ENCODE measurements around the gene TMPRSS7.

The TMPRSS7 gene

GRCh38 chr3:112119962-112120836 is 85.7 kb downstream of the TMPRSS7 start:
- WGBS: 90% methylated on average over 8 of the region's 9 CpGs
- H3K4me3 ChIP-seq (ENCODE audit: low read length): no peak overlapping the region
- H3K4me1 ChIP-seq (ENCODE audit: insufficient read depth, low read length): peaks cover 14% of the 10 kb centered on the region
- no peak overlapping the region for H3K9ac ChIP-seq (ENCODE audit: low read depth, low read length)
- H3K36me3 ChIP-seq (ENCODE audit: insufficient read depth, low read length): peaks cover 6% of the 10 kb centered on the region
- no peaks in the 10 kb centered on the region for H3K9me3 ChIP-seq (ENCODE audit: insufficient read depth, low read depth, low read length)
- no peaks in the 10 kb centered on the region for H3K27me3 ChIP-seq (ENCODE audit: insufficient read depth, low read length)
- H3K27ac ChIP-seq (ENCODE audit: low read depth, low read length): no peak overlapping the region

GRCh38 chr3:112121577-112122547 is 87.3 kb downstream of the TMPRSS7 start:
- H3K9ac ChIP-seq (ENCODE audit: low read depth, low read length): no peak overlapping the region
- H3K27me3 ChIP-seq (ENCODE audit: insufficient read depth, low read length): no peaks in the 10 kb centered on the region
- H3K4me1 ChIP-seq (ENCODE audit: insufficient read depth, low read length): peaks cover 30% of the 10 kb centered on the region
- peaks cover 6% of the 10 kb centered on the region for H3K36me3 ChIP-seq (ENCODE audit: insufficient read depth, low read length)
- 98% methylated on average over 2 of the region's 2 CpGs for WGBS
- H3K9me3 ChIP-seq (ENCODE audit: insufficient read depth, low read depth, low read length): no peaks in the 10 kb centered on the region
- H3K4me3 ChIP-seq (ENCODE audit: low read length): no peak overlapping the region
- H3K27ac ChIP-seq (ENCODE audit: low read depth, low read length): no peak overlapping the region

GRCh38 chr3:112122870-112123269 is 88.3 kb downstream of the TMPRSS7 start:
- H3K4me1 ChIP-seq (ENCODE audit: insufficient read depth, low read length): peaks cover 40% of the 10 kb centered on the region
- H3K9ac ChIP-seq (ENCODE audit: low read depth, low read length): no peak overlapping the region
- no peaks in the 10 kb centered on the region for H3K9me3 ChIP-seq (ENCODE audit: insufficient read depth, low read depth, low read length)
- no peak overlapping the region for H3K4me3 ChIP-seq (ENCODE audit: low read length)
- H3K27me3 ChIP-seq (ENCODE audit: insufficient read depth, low read length): no peaks in the 10 kb centered on the region
- H3K27ac ChIP-seq (ENCODE audit: low read depth, low read length): no peak overlapping the region
- no peaks in the 10 kb centered on the region for H3K36me3 ChIP-seq (ENCODE audit: insufficient read depth, low read length)

- H3K27ac ChIP-seq (ENCODE audit: low read depth, low read length): no peak overlapping the region
- H3K27me3 ChIP-seq (ENCODE audit: insufficient read depth, low read length): no peaks in the 10 kb centered on the region
- H3K9ac ChIP-seq (ENCODE audit: low read depth, low read length): no peak overlapping the region
- no peaks in the 10 kb centered on the region for H3K36me3 ChIP-seq (ENCODE audit: insufficient read depth, low read length)
- H3K4me3 ChIP-seq (ENCODE audit: low read length): no peak overlapping the region
- no peaks in the 10 kb centered on the region for H3K9me3 ChIP-seq (ENCODE audit: insufficient read depth, low read depth, low read length)
- H3K4me1 ChIP-seq (ENCODE audit: insufficient read depth, low read length): peaks cover 47% of the 10 kb centered on the region
- WGBS: 89% methylated on average over 2 of the region's 2 CpGs
Observed at GRCh38 chr3:112123548-112123947, 89.0 kb downstream of the TMPRSS7 start.

- H3K4me3 ChIP-seq (ENCODE audit: low read length): no peak overlapping the region
- WGBS: 74% methylated on average over 5 of the region's 5 CpGs
- H3K27me3 ChIP-seq (ENCODE audit: insufficient read depth, low read length): no peaks in the 10 kb centered on the region
- H3K9me3 ChIP-seq (ENCODE audit: insufficient read depth, low read depth, low read length): no peaks in the 10 kb centered on the region
- peaks cover 53% of the 10 kb centered on the region for H3K4me1 ChIP-seq (ENCODE audit: insufficient read depth, low read length)
- H3K36me3 ChIP-seq (ENCODE audit: insufficient read depth, low read length): no peaks in the 10 kb centered on the region
- peak overlapping the region; percentile 15; the same call in 1 of the 2 replicates for H3K9ac ChIP-seq (ENCODE audit: low read depth, low read length)
- H3K27ac ChIP-seq (ENCODE audit: low read depth, low read length): peak overlapping the region; percentile 32
Observed at GRCh38 chr3:112124907-112125607, 90.5 kb downstream of the TMPRSS7 start.

- Histone ChIP-seq H3K27me3 (ENCODE audit: insufficient read depth, low read length) (no peaks in the 10 kb centered on the region), H3K9ac (ENCODE audit: low read depth, low read length) (peak overlapping the region; percentile 22; the same call in 1 of the 2 replicates), H3K9me3 (ENCODE audit: insufficient read depth, low read depth, low read length) (no peaks in the 10 kb centered on the region), H3K27ac (ENCODE audit: low read depth, low read length) (peak overlapping the region; percentile 76), H3K4me1 (ENCODE audit: insufficient read depth, low read length) (peaks cover 51% of the 10 kb centered on the region), H3K4me3 (ENCODE audit: low read length) (no peak overlapping the region), H3K36me3 (ENCODE audit: insufficient read depth, low read length) (no peaks in the 10 kb centered on the region)
- WGBS: 43% methylated on average over 1 of the region's 1 CpG
Observed at GRCh38 chr3:112126511-112126911, 92.0 kb downstream of the TMPRSS7 start.

GRCh38 chr3:112127522-112128494 is 93.3 kb downstream of the TMPRSS7 start:
- WGBS: 91% methylated on average over 9 of the region's 10 CpGs
- Histone ChIP-seq H3K27me3 (ENCODE audit: insufficient read depth, low read length) (no peaks in the 10 kb centered on the region), H3K4me1 (ENCODE audit: insufficient read depth, low read length) (peaks cover 51% of the 10 kb centered on the region), H3K9me3 (ENCODE audit: insufficient read depth, low read depth, low read length) (no peaks in the 10 kb centered on the region), H3K27ac (ENCODE audit: low read depth, low read length) (peak overlapping the region; percentile 3; the same call in 1 of the 2 replicates), H3K36me3 (ENCODE audit: insufficient read depth, low read length) (no peaks in the 10 kb centered on the region), H3K4me3 (ENCODE audit: low read length) (no peak overlapping the region), H3K9ac (ENCODE audit: low read depth, low read length) (peak overlapping the region; percentile 22; the same call in 1 of the 2 replicates)

GRCh38 chr3:112128843-112129727 is 94.5 kb downstream of the TMPRSS7 start:
- no peaks in the 10 kb centered on the region for H3K9me3 ChIP-seq (ENCODE audit: insufficient read depth, low read depth, low read length)
- WGBS: 76% methylated on average over 7 of the region's 7 CpGs
- H3K27me3 ChIP-seq (ENCODE audit: insufficient read depth, low read length): no peaks in the 10 kb centered on the region
- peaks cover 51% of the 10 kb centered on the region for H3K4me1 ChIP-seq (ENCODE audit: insufficient read depth, low read length)
- peak overlapping the region; percentile 24; the same call in 1 of the 2 replicates for H3K9ac ChIP-seq (ENCODE audit: low read depth, low read length)
- H3K36me3 ChIP-seq (ENCODE audit: insufficient read depth, low read length): no peaks in the 10 kb centered on the region
- H3K27ac ChIP-seq (ENCODE audit: low read depth, low read length): peak overlapping the region; percentile 12; the same call in 1 of the 2 replicates
- no peak overlapping the region for H3K4me3 ChIP-seq (ENCODE audit: low read length)

GRCh38 chr3:112129925-112130637 is 95.5 kb downstream of the TMPRSS7 start:
- H3K4me1 ChIP-seq (ENCODE audit: insufficient read depth, low read length): peaks cover 47% of the 10 kb centered on the region
- H3K9me3 ChIP-seq (ENCODE audit: insufficient read depth, low read depth, low read length): no peaks in the 10 kb centered on the region
- H3K27me3 ChIP-seq (ENCODE audit: insufficient read depth, low read length): no peaks in the 10 kb centered on the region
- no peak overlapping the region; the same call in 1 of the 2 replicates for H3K9ac ChIP-seq (ENCODE audit: low read depth, low read length)
- no peak overlapping the region for H3K4me3 ChIP-seq (ENCODE audit: low read length)
- H3K27ac ChIP-seq (ENCODE audit: low read depth, low read length): peak overlapping the region; percentile 1; the same call in 1 of the 2 replicates
- WGBS: 95% methylated on average over 4 of the region's 4 CpGs
- H3K36me3 ChIP-seq (ENCODE audit: insufficient read depth, low read length): no peaks in the 10 kb centered on the region

Measured in HUES64 (cell line).